ELR (cell line): Measurements from ENCODE around the gene ZNF385B.
A peak's percentile ranks its signal among the peaks of the same experiment; 100 is the strongest.
"Not testable (repeated sequence)": the region's sequence is repeated elsewhere in the genome, so short reads cannot be mapped to it uniquely, and the experiment has no call there.

Experiments
- DNase-seq: peaks from one replicate; pipeline ENCODE4 v3.0.0-alpha.2; 2015; ENCODE audit warnings: low read depth

The ZNF385B gene

GRCh38 chr2:179802051-179802882 is 59.1 kb downstream of the ZNF385B start:
- no peak for DNase-seq

- no peak for DNase-seq
Measured at GRCh38 chr2:179800776-179801175, 60.6 kb downstream of the ZNF385B start.

GRCh38 chr2:179796213-179797007 is 65.0 kb downstream of the ZNF385B start:
- DNase-seq = no peak

- DNase-seq = no peak
Measured at GRCh38 chr2:179793902-179794301, 67.5 kb downstream of the ZNF385B start.

GRCh38 chr2:179793238-179793637 is 68.2 kb downstream of the ZNF385B start:
- no peak for DNase-seq

GRCh38 chr2:179790235-179791217 is 70.9 kb downstream of the ZNF385B start:
- no peak for DNase-seq

- no peak for DNase-seq
Measured at GRCh38 chr2:179788104-179788503, 73.3 kb downstream of the ZNF385B start.

- no peak for DNase-seq
Measured at GRCh38 chr2:179787601-179788000, 73.8 kb downstream of the ZNF385B start.

GRCh38 chr2:179785902-179786301 is 75.5 kb downstream of the ZNF385B start:
- peak; percentile 1 for DNase-seq

- not testable (repeated sequence) for DNase-seq
Measured at GRCh38 chr2:179782346-179782745, 79.1 kb downstream of the ZNF385B start.

- DNase-seq = no peak
Measured at GRCh38 chr2:179773986-179774385, 87.4 kb downstream of the ZNF385B start.

- DNase-seq = no peak
Measured at GRCh38 chr2:179772346-179772745, 89.1 kb downstream of the ZNF385B start.

- DNase-seq = no peak
Measured at GRCh38 chr2:179771791-179772190, 89.6 kb downstream of the ZNF385B start.

- no peak for DNase-seq
Measured at GRCh38 chr2:179770029-179770428, 91.4 kb downstream of the ZNF385B start.

GRCh38 chr2:179769323-179769722 is 92.1 kb downstream of the ZNF385B start:
- no peak for DNase-seq

GRCh38 chr2:179768765-179769164 is 92.6 kb downstream of the ZNF385B start:
- no peak for DNase-seq

- no peak for DNase-seq
Measured at GRCh38 chr2:179765666-179766065, 95.7 kb downstream of the ZNF385B start.

GRCh38 chr2:179764710-179765109 is 96.7 kb downstream of the ZNF385B start:
- DNase-seq = no peak

GRCh38 chr2:179758636-179759035 is 102.8 kb downstream of the ZNF385B start:
- no peak for DNase-seq

GRCh38 chr2:179751163-179751809 is 110.1 kb downstream of the ZNF385B start:
- peak; percentile 58 for DNase-seq

- peak; percentile 45 for DNase-seq
Measured at GRCh38 chr2:179749210-179749609, 112.2 kb downstream of the ZNF385B start.
